Keratinocyte (primary cell): ENCODE measurements around the gene DENND4B. TPM values are rescaled to one million over a fixed set of nuclear protein-coding genes. Genes with fewer than 3 reads are reported as not detected.

Experiments
- DNase-seq: peaks from one replicate; pipeline ENCODE4 v3.0.0-alpha.2; 2011; ENCODE audit warnings: low read depth, missing footprints, low spot score
- FAIRE-seq: peaks from 2 replicates; lab custom pipeline; 2011; peaks lifted over from hg19 to GRCh38; lab: Jason Lieb, UNC
- H2AFZ ChIP-seq: 2 replicates; pipeline ENCODE4 v1.6.0; 2012; ENCODE audit warnings: low read length, control low read depth, inconsistent platforms; ENCODE audit not compliant: control insufficient read depth
- H3K27ac ChIP-seq: 2 replicates; pipeline ENCODE4 v1.5.1; 2011; ENCODE audit warnings: low read length; ENCODE audit not compliant: control insufficient read depth, insufficient read depth
- H3K27me3 ChIP-seq: 3 replicates; pipeline ENCODE4 v1.6.0; 2011; ENCODE audit warnings: low read length; ENCODE audit not compliant: control insufficient read depth, insufficient read depth; ENCODE audit errors: extremely low read depth
- H3K36me3 ChIP-seq, 2 experiments: 2 replicates in 1 of 2; 3 replicates in 1 of 2; pipeline ENCODE4 v1.5.1; 2011; ENCODE audit warnings: low read length in 2 of 2, mild to moderate bottlenecking in 1 of 2; ENCODE audit not compliant: control insufficient read depth in 2 of 2, insufficient read depth in 2 of 2; ENCODE audit errors: extremely low read depth in 1 of 2
- H3K4me1 ChIP-seq: 3 replicates; pipeline ENCODE4 v1.5.1; 2011; ENCODE audit warnings: low read length; ENCODE audit not compliant: control insufficient read depth, insufficient read depth; ENCODE audit errors: extremely low read depth
- H3K4me2 ChIP-seq: 3 replicates; pipeline ENCODE4 v1.6.0; 2011; ENCODE audit warnings: low read depth, low read length; ENCODE audit not compliant: control insufficient read depth, insufficient read depth; ENCODE audit errors: extremely low read depth
- H3K4me3 ChIP-seq, 3 experiments: fragments of 200-600 bp in 1 of 3; sonication (generic) in 1 of 3; 2 replicates in 2 of 3; 3 replicates in 1 of 3; pipeline ENCODE4 v1.5.1; 2011 to 2016; ENCODE audit warnings: low read length in 3 of 3, mild to moderate bottlenecking in 3 of 3, control low read depth in 2 of 3, inconsistent platforms in 1 of 3, low read depth in 1 of 3, mixed read lengths in 1 of 3, mixed run types in 1 of 3, moderate library complexity in 1 of 3; ENCODE audit not compliant: control insufficient read depth in 2 of 3, insufficient read depth in 2 of 3; ENCODE audit errors: extremely low read depth in 1 of 3
- H3K79me2 ChIP-seq: 2 replicates; pipeline ENCODE4 v1.6.0; 2012; ENCODE audit warnings: low read length; ENCODE audit not compliant: control insufficient read depth, insufficient read depth
- H3K9ac ChIP-seq: 3 replicates; pipeline ENCODE4 v1.6.0; 2011; ENCODE audit warnings: low read length; ENCODE audit not compliant: control insufficient read depth, insufficient read depth; ENCODE audit errors: extremely low read depth
- H3K9me1 ChIP-seq: 3 replicates; pipeline ENCODE4 v1.6.0; 2011; ENCODE audit warnings: low read length; ENCODE audit not compliant: control insufficient read depth, insufficient read depth; ENCODE audit errors: extremely low read depth
- H3K9me3 ChIP-seq: 2 replicates; pipeline ENCODE4 v1.5.1; 2012; ENCODE audit warnings: low read depth, low read length; ENCODE audit not compliant: control insufficient read depth
- H4K20me1 ChIP-seq: 3 replicates; pipeline ENCODE4 v1.6.0; 2011; ENCODE audit warnings: low read length; ENCODE audit not compliant: control insufficient read depth, insufficient read depth; ENCODE audit errors: extremely low read depth
- EZH2 ChIP-seq: IDR thresholded peaks from one replicate; pipeline ENCODE4 v1.6.1; 2012; ENCODE audit warnings: inconsistent platforms, mild to moderate bottlenecking, low read length, moderate library complexity
- dilution Hi-C: fragments of 300-500 bp; cut with MboI; formaldehyde crosslinking; loops from one replicate; pipeline ENCODE4 v1.7.0; 2020; ENCODE audit warnings: low sequenced_read_pairs; ENCODE audit not compliant: extremely low pct_ligation_motif_present
- polyA plus RNA-seq, 5 experiments: library from polyadenylated mRNA; depleted of rRNA in 3 of 5; stranded (reverse) in 3 of 5; stranded (forward) in 1 of 5; unstranded in 1 of 5; fragments of >200 nt; gene quantifications; 1 replicate in 1 of 5; 2 replicates in 3 of 5; 3 replicates in 1 of 5; pipeline versions ENCODE4 v1.2.1 to v1.2.3, GENCODE V29; 2011 to 2012; ENCODE audit warnings: missing spikeins in 2 of 5, low read depth in 1 of 5, low replicate concordance in 1 of 5
- TF ChIP-seq, protein P1 (sequence below), 3 experiments: IDR thresholded peaks in 1 of 3; conservative IDR thresholded peaks in 1 of 3; optimal IDR thresholded peaks in 1 of 3; 2 replicates in 2 of 3; 3 replicates in 1 of 3; pipeline versions ENCODE3 to v1.5.1; 2011; ENCODE audit warnings: low read length in 3 of 3, mild to moderate bottlenecking in 3 of 3, moderate library complexity in 2 of 3, control low read depth in 1 of 3, inconsistent platforms in 1 of 3; ENCODE audit not compliant: insufficient read depth in 2 of 3; ENCODE audit errors: extremely low read depth in 1 of 3

Gene DENND4B
- polyA plus RNA-seq, 1 donor (not counting 4 experiments of a cell fraction or from before 2014, with no cell fraction given) = 7.9 TPM

DNA sequence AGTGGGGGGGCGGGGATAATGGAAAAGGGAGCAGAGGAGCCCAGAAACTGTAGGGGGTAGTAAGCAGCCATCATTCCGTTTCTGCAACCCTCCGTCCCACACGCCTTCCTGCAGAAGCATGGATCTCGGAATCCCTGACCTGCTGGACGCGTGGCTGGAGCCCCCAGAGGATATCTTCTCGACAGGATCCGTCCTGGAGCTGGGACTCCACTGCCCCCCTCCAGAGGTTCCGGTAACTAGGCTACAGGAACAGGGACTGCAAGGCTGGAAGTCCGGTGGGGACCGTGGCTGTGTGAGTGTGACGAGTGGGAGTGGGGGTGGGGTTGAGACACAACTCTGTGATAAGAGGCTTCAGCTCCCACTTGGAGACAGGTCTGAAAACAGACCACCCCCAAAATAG lies 21.9 kb upstream of the DENND4B start:
- Histone ChIP-seq H3K36me3 (peaks cover 0 to 4% of the 10 kb centered on the region in 2 experiments), H4K20me1 (no peaks in the 10 kb centered on the region), H3K9me1 (no peaks in the 10 kb centered on the region), H3K27ac (no peak overlapping the region), H3K9ac (peak overlapping the region; percentile 83), H2AFZ (peak overlapping the region; percentile 78), H3K4me2 (peak overlapping the region; percentile 92), H3K4me1 (peaks cover 25% of the 10 kb centered on the region), H3K79me2 (no peaks in the 10 kb centered on the region), H3K4me3 (peak overlapping the region; percentile 53 to 79 (median 64)), H3K27me3 (no peaks in the 10 kb centered on the region), H3K9me3 (no peaks in the 10 kb centered on the region)
- FAIRE-seq (no peak), DNase-seq (no peak)
- dilution Hi-C loops = no loop called here
- TF ChIP-seq EZH2 = no peak
- TF ChIP-seq, protein P1, sequence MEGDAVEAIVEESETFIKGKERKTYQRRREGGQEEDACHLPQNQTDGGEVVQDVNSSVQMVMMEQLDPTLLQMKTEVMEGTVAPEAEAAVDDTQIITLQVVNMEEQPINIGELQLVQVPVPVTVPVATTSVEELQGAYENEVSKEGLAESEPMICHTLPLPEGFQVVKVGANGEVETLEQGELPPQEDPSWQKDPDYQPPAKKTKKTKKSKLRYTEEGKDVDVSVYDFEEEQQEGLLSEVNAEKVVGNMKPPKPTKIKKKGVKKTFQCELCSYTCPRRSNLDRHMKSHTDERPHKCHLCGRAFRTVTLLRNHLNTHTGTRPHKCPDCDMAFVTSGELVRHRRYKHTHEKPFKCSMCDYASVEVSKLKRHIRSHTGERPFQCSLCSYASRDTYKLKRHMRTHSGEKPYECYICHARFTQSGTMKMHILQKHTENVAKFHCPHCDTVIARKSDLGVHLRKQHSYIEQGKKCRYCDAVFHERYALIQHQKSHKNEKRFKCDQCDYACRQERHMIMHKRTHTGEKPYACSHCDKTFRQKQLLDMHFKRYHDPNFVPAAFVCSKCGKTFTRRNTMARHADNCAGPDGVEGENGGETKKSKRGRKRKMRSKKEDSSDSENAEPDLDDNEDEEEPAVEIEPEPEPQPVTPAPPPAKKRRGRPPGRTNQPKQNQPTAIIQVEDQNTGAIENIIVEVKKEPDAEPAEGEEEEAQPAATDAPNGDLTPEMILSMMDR (optimal IDR thresholded peaks at IDR 0.05 in 1 of 3, IDR thresholded peaks at IDR 0.05 in 1 of 3, conservative IDR thresholded peaks at IDR 0.05 in 1 of 3; ENCODE audit: extremely low read depth in 1 of 3, insufficient read depth in 2 of 3, low read length in 3 of 3) = no peak

DNA sequence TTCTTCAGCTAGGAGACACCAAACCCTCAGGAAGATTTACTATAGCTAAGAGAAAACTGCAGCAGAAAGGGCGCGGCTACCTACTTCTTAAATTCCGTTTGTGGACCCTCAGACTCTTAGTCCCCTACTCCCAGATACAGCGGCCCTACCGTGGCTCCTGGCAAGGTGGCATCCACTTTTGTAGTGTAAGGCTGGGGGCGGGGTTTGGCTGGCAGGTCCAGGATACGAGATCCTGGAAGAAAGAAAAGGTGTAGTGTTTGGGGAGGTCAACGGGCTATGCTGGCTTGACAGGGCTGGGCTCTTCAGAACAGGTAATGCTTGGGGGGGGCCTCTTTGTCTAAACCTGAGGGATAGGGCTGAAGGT lies 21.5 kb upstream of the DENND4B start:
- peak overlapping the region; percentile 92 for H3K4me2 ChIP-seq
- FAIRE-seq (no peak), DNase-seq (no peak)
- H3K9me3 ChIP-seq = no peaks in the 10 kb centered on the region
- peak overlapping the region; percentile 78 for H3K27ac ChIP-seq
- TF ChIP-seq, protein P1 (optimal IDR thresholded peaks at IDR 0.05 in 1 of 3, IDR thresholded peaks at IDR 0.05 in 1 of 3, conservative IDR thresholded peaks at IDR 0.05 in 1 of 3; ENCODE audit: extremely low read depth in 1 of 3, insufficient read depth in 2 of 3, low read length in 3 of 3) = no peak
- no peak for TF ChIP-seq EZH2
- peak overlapping the region; percentile 83 for H3K9ac ChIP-seq
- no peaks in the 10 kb centered on the region for H3K9me1 ChIP-seq
- peaks cover 2% of the 10 kb centered on the region for H3K79me2 ChIP-seq
- H3K4me1 ChIP-seq = peaks cover 25% of the 10 kb centered on the region
- peak overlapping the region; percentile 53 to 79 (median 64) for H3K4me3 ChIP-seq
- H2AFZ ChIP-seq = peak overlapping the region; percentile 78
- peaks cover 0 to 4% of the 10 kb centered on the region in 2 experiments for H3K36me3 ChIP-seq
- no peaks in the 10 kb centered on the region for H3K27me3 ChIP-seq
- dilution Hi-C loops = no loop called here
- H4K20me1 ChIP-seq = no peaks in the 10 kb centered on the region
